ENCODE data around the gene FAM221B.

The FAM221B gene

GRCh38 chr9:35852267-35852815, 23.8 kb upstream of the FAM221B start:
- no peak overlapping the region for H3K4me3 ChIP-seq (ENCODE audit: control insufficient read depth, low read depth, low read length)
- no peak for DNase-seq (ENCODE audit: low read depth)
- no peak for TF ChIP-seq CTCF (conservative IDR thresholded peaks at IDR 0.05; ENCODE audit: control insufficient read depth, insufficient read depth, low read depth, low read length)

GRCh38 chr9:35847792-35848572, 19.4 kb upstream of the FAM221B start:
- DNase-seq (ENCODE audit: low read depth): peak; percentile 98
- no peak overlapping the region for H3K4me3 ChIP-seq (ENCODE audit: control insufficient read depth, low read depth, low read length)
- no peak for TF ChIP-seq CTCF (conservative IDR thresholded peaks at IDR 0.05; ENCODE audit: control insufficient read depth, insufficient read depth, low read depth, low read length)

GRCh38 chr9:35845824-35846771, 17.6 kb upstream of the FAM221B start:
- no peak for DNase-seq (ENCODE audit: low read depth)
- H3K4me3 ChIP-seq (ENCODE audit: control insufficient read depth, low read depth, low read length): no peak overlapping the region
- TF ChIP-seq CTCF (conservative IDR thresholded peaks at IDR 0.05; ENCODE audit: control insufficient read depth, insufficient read depth, low read depth, low read length): no peak

- H3K4me3 ChIP-seq (ENCODE audit: control insufficient read depth, low read depth, low read length): no peak overlapping the region
- TF ChIP-seq CTCF (conservative IDR thresholded peaks at IDR 0.05; ENCODE audit: control insufficient read depth, insufficient read depth, low read depth, low read length): no peak
- DNase-seq (ENCODE audit: low read depth): peak; percentile 96
Observed at GRCh38 chr9:35844628-35845270, 16.2 kb upstream of the FAM221B start.

GRCh38 chr9:35842795-35843194, 14.3 kb upstream of the FAM221B start:
- H3K4me3 ChIP-seq (ENCODE audit: control insufficient read depth, low read depth, low read length): no peak overlapping the region
- DNase-seq (ENCODE audit: low read depth): no peak
- no peak for TF ChIP-seq CTCF (conservative IDR thresholded peaks at IDR 0.05; ENCODE audit: control insufficient read depth, insufficient read depth, low read depth, low read length)
